Smooth muscle cell of the brain vasculature (primary cell): ENCODE results near the gene STARD7.

ENCODE experiments used
- DNase-seq: peaks from one replicate; pipeline ENCODE4 v3.0.0-alpha.2; 2012; ENCODE audit warnings: low read depth, low spot score

Gene STARD7

DNA sequence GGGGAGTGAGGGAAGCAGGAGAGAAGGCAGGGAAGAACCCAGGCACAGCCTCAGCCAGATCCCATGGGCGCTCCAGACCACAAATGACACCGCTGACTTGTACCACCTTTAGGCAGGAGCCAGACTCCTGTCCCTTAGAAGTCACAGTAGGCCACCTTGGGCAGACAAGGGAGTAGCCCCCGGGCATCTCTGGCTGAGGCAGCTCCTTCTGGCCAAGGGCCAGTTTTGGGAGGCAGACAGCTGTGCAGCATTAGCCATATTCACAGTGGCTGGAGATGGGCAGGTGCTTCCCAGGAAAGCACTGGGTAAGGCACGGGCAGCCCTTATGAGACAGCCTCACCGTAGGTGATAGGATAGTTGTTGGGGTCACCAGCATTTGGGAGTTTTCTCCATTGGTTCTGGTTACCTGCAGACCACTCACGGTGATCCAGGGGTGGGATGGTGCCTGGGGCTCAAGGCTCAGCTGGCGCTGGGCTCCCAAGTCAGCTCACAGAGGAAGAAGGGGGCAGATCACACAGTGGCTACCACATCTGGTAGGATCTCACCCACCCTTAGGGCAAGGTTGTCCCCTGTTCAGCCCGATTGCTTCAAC lies 72.4 kb downstream of the STARD7 start:
- no peak for DNase-seq

- no peak for DNase-seq
Measured at GRCh38 chr2:96135621-96136020, 73.0 kb downstream of the STARD7 start.

DNA sequence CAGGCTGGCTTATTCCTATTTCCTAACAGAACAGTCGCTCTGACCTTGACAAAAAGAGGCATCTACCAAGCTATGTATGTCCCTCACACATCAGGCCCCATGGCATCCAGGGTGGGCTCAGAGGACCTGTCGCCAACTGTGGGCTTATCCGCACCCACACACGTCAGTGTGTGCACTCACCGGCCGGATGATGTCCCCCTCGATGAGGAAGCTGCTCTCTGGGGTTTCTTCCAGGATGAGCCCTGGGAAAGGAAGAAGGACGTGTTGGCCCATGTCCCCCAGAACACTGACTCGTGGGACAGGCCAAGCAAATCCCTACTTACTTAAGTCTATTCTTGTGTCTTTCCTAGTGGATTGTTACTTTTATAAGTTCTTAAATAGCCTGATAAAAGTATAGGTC lies 73.5 kb downstream of the STARD7 start:
- DNase-seq: no peak
